ENCODE data around the gene CRMP1.
"Not testable (repeated sequence)": the region's sequence is repeated elsewhere in the genome, so short reads cannot be mapped to it uniquely, and the experiment has no call there.

CRMP1 gene

DNA sequence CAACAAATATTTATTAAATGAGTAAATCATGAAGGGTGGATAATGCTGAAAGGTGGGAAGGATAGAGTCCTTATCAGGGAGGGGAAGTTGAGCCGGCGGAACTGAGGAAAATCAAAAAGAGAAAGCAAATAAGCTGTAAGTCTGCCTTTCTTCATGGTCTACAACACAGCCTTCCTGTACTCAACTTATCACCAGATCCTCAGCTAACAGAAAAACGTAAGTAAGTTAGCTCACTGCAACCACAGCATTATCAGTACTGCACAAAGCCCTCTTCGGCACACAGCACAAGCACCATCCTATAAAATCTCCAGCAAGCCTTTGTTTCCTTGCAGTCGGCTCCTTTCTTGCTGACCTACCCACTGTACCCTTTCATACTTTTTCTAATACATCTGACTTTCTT is 70.3 kb downstream of the CRMP1 start:
- no peak for DNase-seq (ENCODE audit: low read depth, low spot score)

DNA sequence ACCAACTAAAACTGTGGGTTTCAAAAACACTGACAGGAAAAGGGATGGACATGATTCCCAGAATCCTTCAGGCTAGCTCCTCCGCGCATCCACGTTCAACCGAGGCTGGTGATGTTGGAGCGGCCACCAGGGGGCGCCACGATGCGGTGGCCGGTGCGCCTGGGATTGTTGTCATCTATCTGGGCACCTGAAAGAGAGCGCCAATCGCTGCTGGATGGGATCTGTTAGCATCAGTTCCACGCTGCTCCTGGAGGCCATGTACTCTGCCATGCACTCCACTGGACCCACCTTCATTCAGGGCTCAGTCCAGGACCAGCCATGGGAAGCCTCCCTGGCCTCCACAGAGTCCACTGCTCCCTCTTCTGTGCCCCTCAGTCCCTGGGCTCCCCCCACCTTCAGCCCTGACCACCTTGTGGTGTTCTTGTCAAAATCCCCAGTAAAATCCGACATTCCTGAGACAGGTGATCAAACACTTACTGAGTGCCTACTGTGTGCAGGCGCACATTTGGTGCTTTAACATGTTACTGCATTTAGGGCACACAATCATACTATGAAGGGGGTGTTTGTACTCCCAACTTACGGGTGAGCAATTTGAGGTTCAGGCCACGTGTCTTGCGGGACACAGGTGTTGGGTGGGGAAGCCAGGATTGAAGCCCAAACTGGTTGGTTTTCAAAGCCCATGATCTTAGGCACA is 71.1 kb downstream of the CRMP1 start:
- DNase-seq (ENCODE audit: low read depth, low spot score): no peak

GRCh38 chr4:5816851-5817375 is 76.0 kb downstream of the CRMP1 start:
- no peak for DNase-seq (ENCODE audit: low read depth, low spot score)

DNA sequence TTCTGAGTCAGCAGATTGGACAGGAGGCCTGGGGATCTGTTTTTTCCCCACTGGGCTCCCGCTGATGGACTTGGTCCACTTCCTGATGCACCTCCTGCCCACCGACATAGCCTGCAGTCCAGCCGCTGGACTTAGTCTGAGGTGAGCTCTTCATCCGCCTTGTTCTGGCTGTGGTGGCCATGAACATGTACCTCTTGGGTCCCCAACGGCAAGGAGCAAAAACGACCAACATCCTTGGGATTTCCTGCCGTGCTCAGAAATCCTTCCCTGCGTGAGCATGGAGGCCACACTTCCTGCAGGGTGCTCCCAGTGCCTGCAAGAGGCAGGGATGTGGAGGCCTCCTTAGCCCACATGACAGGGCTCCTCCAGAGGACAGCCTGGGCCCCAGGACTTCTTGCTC is 76.8 kb downstream of the CRMP1 start:
- DNase-seq (ENCODE audit: low read depth, low spot score): no peak

DNA sequence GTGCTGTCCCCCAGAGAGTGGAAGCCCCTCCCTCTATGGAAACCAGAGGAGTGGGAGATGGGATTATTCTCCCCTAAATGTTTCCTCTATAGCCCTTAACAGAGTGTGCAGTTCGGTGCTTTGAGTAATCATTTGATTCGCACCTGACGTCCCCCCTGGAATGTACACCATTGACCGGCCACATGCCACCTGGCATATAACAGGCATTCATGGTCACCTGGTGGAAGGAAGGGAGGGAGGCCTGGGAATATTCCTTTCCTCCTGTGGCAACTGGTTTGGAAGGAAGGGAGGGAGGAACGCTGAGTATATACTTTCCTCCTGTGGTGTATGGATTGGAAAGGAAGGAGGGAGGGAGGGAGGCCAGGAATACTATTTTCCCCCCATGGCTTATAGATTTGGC is 77.2 kb downstream of the CRMP1 start:
- no peak for DNase-seq (ENCODE audit: low read depth, low spot score)

- DNase-seq (ENCODE audit: low read depth, low spot score): no peak
These were observed 78.5 kb downstream of the CRMP1 start for GRCh38 chr4:5814421-5814820.

DNA sequence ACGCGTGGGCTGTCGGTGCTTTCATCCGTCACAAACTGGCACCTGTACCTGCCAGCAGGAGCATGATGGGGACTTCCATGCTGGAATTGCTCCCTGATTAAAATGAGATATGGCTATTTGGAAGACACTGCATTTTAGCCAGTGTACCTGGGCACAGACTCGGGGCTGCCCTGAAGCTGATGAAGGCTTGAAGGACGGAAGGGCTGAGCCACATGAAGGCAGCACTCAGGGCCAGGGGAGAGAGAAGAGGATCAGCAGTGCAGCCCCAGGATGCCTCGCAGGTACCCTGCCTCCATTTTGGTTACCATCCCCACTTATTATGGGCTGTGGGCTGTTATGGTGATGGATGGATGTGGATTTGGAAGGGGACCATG is 79.0 kb downstream of the CRMP1 start:
- no peak for DNase-seq (ENCODE audit: low read depth, low spot score)

GRCh38 chr4:5812506-5813229 is 80.2 kb downstream of the CRMP1 start:
- no peak for DNase-seq (ENCODE audit: low read depth, low spot score)

DNA sequence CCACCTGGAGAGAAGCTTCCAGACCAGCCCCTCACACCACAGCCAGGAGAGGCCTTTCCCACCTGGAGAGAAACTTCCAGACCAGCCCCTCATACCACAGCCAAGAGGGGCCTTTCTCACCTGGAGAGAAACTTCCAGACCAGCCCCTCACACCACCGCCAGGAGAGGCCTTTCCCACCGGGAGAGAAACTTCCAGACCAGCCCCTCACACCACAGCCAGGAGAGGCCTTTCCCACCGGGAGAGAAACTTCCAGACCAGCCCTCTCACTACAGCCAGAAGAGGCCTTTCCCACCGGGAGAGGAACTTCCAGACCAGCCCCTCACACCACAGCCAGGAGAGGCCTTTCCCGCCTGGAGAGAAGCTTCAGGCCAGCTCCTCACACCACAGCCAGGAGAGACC is 80.8 kb downstream of the CRMP1 start:
- not testable (repeated sequence) for DNase-seq (ENCODE audit: low read depth, low spot score)

DNA sequence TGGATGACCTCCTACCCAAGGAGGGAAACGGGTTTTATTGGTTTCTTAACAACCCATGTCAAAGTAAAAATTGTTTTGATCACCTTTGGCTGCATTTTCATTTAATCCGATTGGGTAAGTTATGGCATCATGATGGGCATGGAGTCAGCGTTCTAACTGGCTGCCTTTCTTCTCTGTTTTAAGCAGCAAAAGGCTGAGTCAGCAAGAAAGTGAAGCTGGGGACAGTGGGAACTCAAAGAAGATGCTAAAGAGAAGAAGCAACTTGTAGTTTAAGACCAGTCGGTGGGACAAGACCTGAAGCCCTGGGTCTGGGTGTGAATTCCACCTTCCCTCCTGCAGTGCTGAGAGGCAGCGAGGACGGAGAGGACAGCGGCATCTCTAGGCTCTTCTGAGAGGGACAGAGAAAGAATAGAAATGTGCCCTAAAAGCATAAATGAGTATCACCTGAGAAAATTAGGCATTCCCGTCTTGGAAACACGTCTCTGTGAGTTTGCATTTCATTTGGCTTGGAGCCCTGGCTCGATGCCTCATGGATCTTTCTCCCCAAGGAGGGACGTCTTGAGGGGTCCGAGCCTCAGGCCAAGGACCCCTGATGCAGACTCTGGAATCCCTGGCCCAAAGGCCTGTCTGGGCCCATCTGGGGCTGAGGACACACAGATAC is 82.0 kb downstream of the CRMP1 start:
- no peak for DNase-seq (ENCODE audit: low read depth, low spot score)

- DNase-seq (ENCODE audit: low read depth, low spot score): no peak
These were observed 82.7 kb downstream of the CRMP1 start for GRCh38 chr4:5810151-5810550.

DNA sequence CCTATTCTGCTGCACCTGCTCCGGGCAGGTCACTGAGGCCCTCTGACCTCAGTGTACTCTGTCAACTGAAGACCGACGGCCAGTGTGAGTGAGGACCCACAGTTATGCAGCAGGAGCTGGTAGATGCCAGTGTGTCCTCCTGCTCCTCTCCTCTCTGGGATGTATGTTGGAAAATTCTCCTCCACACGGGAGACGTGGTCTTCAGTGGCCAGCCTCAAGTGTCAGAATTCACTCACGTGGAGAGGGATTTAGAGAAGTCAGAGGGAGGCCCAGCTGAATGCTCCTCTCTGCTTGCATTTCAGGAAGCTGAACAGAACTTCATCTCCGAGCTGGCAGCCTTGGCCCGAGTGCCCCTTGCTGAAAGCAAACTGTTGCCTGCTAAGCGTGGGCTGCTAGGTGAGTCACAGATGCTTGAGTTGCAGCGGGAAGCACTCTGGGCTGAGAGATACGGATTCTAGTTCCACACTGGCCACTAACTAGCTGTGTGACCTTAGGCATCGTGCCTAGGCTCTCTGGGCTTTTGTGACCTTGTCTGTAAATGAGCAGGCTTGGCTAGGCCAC is 83.6 kb downstream of the CRMP1 start:
- no peak for DNase-seq (ENCODE audit: low read depth, low spot score)

GRCh38 chr4:5808081-5808741 is 84.7 kb downstream of the CRMP1 start:
- no peak for DNase-seq (ENCODE audit: low read depth, low spot score)

DNA sequence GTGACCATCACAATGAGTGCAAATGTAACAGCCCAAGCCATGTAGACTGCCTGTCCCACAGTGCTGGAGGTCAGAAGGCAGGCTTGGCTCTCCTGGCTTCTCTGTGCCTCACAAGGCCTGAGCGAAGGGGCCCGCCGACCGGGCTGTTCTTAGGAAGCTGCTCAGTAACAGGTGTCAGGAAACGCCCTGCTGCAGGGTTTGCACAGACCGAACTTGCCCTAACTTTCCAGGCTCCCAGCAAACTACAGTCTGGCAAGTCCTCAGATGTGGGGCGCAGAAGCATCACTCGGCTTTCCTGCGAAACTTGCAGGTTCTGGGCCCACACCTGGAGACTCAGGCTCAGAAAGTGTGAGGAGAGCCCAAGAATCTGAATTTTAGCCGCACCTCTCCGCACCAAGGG is 87.6 kb downstream of the CRMP1 start:
- DNase-seq (ENCODE audit: low read depth, low spot score): no peak

GRCh38 chr4:5804656-5805055 is 88.2 kb downstream of the CRMP1 start:
- no peak for DNase-seq (ENCODE audit: low read depth, low spot score)

- no peak for DNase-seq (ENCODE audit: low read depth, low spot score)
These were observed 90.3 kb downstream of the CRMP1 start for GRCh38 chr4:5802565-5802964.

GRCh38 chr4:5801696-5802095 is 91.2 kb downstream of the CRMP1 start:
- DNase-seq (ENCODE audit: low read depth, low spot score): no peak

GRCh38 chr4:5800496-5800895 is 92.4 kb downstream of the CRMP1 start:
- no peak for DNase-seq (ENCODE audit: low read depth, low spot score)

DNA sequence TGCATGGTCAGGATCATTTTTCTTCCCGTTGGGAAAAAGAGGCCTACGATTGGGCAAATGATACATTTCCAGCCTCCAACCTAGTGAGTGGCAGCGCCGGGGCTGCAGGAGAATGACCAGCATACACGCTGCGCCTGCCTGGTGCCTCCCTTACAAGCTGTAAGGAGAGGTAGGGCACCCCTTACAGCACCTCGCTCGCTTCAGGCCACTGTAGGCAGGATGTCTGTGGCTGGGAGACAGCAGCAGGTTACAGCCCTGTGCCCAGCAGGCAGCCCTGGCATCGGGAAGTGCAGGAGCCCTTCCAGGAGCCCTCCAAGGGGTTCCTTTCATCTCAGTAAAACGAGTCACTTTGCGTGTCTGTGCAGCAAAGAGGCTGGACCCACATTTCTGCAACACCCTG is 93.5 kb downstream of the CRMP1 start:
- DNase-seq (ENCODE audit: low read depth, low spot score): no peak

- DNase-seq (ENCODE audit: low read depth, low spot score): no peak
These were observed 93.9 kb downstream of the CRMP1 start for GRCh38 chr4:5798946-5799345.

- DNase-seq (ENCODE audit: low read depth, low spot score): no peak
These were observed 94.4 kb downstream of the CRMP1 start for GRCh38 chr4:5798462-5798861.

DNA sequence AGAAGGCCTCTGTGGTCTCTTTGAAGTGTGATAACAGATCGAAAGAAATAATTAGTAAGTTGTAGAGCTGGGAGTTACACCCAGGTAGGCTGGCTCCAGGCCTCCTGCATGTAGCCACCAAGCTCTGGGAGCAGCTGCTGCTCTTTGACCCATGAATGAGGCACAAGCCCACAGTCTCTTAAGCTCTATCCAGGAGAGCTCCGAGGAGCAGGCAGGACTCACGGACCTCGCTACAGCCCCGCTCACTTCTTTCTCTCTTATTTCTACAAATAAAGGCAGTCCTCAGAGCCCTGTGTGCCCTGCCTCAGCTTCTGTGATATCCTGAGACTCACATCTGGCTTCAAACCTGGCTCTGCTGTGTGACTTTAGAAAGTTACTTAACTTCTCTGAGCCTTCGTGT is 95.0 kb downstream of the CRMP1 start:
- DNase-seq (ENCODE audit: low read depth, low spot score): no peak
